Measurements from ENCODE around the gene DCC. TPM values are rescaled to one million over a fixed set of nuclear protein-coding genes. Genes with fewer than 3 reads are reported as not detected.

Gene DCC
- polyA plus RNA-seq, 4 donors: 9.6 to 35.6 (median 10.8) TPM

- DNase-seq (ENCODE audit: low read depth in 4 of 4, low spot score in 3 of 4): no peak
These were observed 630.7 kb downstream of the DCC start for GRCh38 chr18:52970686-52971085.

DNA sequence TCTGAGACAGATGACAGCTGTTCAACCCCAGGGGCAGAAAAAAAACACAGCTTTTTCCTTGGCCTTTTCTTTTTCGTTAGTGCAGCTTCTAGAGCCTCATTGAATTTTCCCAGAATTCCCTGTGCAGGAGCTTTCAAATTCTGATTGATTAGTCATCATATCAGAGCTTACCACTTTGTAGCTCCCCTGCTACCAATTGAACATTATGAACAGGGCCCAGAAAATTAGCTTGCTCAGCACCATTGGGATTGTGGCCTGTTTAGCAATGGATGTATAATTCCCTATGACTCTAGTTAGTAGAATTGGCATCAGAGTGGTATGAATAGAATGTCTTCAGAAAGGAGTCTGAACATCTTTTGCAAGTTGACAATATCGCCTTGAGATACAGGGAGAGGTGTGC, 631.1 kb downstream of the DCC start:
- DNase-seq (ENCODE audit: low read depth in 4 of 4, low spot score in 3 of 4): no peak

DNA sequence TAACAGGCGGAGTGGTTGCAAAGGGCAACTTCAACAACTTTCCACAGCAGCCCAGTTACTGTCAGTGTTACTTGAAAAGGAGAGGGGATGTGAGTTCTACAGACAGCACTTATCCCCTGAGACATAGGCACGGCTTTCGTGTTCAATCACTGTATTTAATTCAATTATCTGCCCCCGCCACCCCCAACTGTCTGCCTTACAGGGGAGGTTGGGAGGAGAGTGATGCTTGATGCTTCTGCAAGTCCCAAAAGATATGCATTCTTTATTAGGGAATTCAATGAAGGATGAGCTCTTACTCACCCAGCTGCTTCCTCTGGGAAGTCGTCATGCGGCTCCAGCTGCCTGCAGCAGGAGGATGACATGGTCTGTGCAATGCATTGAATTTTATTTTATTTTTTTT, 639.9 kb downstream of the DCC start:
- no peak for DNase-seq (ENCODE audit: low read depth in 4 of 4, low spot score in 3 of 4)

- no peak for DNase-seq (ENCODE audit: low read depth in 4 of 4, low spot score in 3 of 4)
These were observed 651.2 kb downstream of the DCC start for GRCh38 chr18:52991246-52991645.

- no peak for DNase-seq (ENCODE audit: low read depth in 4 of 4, low spot score in 3 of 4)
These were observed 652.0 kb downstream of the DCC start for GRCh38 chr18:52992041-52992440.

DNA sequence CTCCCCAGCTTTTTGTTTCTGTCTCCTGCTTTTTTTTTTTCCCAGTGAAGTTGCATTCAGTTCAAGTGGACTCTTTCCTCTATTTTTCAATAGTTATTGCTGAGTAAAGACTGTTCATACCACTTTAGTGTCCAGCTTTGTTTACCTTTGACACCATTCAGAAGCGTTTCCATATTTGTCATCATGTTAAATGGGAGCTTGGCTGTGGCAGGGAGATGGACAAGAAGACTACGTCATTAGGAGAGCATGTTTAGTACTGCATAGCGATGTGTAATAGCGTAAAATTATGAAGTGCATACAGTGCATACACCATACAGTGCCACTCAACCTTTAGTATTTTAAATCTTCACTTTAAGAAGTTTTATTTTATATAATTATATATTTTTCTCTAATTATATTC, 655.9 kb downstream of the DCC start:
- no peak for DNase-seq (ENCODE audit: low read depth in 4 of 4, low spot score in 3 of 4)

DNA sequence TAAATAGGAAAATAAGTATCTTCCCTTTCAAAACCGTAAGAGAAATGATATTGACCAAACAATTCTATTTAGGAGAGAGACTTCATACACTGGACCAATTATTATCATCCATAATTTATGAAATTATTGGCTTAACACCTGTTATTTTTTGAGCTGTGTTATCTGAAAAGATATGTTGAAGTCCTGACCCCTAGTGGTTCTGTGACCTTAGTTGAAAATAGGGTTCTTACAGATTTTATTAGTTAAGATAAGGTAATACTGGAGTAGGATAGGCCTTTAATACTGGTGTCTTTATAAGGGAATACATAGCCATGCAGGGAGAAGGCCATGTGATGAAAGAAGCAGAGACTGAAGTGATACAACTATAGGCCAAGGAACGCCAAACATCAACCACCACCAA, 659.6 kb downstream of the DCC start:
- DNase-seq (ENCODE audit: low read depth in 4 of 4, low spot score in 3 of 4): no peak

DNA sequence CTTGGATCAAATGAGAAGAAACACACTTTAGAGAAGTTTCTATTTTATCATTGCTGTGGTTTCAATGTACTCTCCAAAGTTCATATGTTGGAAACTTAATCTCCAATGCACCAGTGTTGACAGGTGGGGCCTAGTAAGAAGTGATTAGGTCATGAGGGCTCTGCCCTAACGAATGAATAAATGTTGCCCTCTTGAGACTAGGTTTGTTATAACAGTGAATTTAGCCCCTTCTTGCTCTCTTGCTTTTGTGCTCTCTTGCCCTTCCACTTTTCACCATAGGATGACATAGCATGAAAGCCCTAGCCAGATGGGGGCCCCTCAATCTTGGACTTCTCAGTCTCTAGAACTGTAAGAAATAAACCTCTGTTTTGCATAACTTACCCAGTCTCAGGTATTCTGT, 664.8 kb downstream of the DCC start:
- no peak for DNase-seq (ENCODE audit: low read depth in 4 of 4, low spot score in 3 of 4)

DNA sequence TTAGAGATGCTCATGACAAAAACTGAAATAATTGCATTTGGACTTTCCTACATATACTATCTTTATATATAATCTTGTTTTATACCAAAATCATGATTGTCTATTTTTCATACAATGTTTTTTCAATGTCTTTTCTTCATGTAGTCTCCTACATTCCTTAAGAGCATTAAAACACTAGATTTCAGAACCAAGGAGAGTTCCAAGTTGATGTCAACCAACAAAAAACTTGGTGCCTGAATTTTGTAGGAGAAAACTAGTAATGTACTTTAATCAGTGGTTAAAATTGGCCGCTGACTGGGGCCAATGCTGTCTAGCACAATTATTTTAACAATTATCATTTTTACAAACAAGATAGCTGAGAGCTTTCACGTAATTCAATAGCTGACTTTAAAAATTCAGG, 678.8 kb downstream of the DCC start:
- no peak for DNase-seq (ENCODE audit: low read depth in 4 of 4, low spot score in 3 of 4)

DNA sequence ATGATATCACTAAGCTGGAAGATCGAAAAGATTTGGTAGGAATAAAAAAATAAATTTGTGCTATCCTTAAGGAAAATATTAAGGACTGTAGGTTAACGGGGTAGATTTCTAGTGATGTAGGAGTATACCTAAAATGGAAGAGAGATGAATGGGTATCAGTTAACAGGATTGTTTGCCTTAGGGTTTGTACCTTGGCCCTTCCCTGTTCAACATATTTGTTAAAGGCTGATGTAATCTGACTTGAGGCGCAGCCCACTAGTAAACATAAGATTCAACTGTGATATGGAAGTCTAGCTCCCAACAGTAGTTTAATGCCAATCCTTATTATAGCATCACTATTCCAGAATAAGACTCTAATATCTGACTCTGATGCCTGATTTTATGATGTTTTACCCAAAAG, 685.2 kb downstream of the DCC start:
- DNase-seq (ENCODE audit: low read depth in 4 of 4, low spot score in 3 of 4): no peak

DNA sequence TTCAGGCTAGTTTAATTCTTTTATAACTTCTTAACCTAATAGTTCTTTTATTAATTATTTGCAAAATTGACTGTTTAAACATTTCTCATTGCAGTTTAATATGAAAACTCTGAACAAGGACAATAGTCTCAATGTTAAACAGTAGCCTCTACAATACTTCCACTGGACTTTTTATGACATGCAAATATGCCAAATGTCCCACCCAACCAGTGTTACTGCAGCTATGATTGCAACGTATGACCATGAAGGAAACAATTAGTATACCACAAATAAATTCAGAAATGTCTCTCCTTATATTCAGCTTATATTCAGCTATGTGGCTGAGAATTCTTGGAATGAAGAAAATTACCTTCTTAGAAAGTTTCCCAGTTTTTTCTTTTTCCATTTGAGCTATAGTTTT, 688.6 kb downstream of the DCC start:
- no peak for DNase-seq (ENCODE audit: low read depth in 4 of 4, low spot score in 3 of 4)

- no peak for DNase-seq (ENCODE audit: low read depth in 4 of 4, low spot score in 3 of 4)
These were observed 693.1 kb downstream of the DCC start for GRCh38 chr18:53033128-53033527.

DNA sequence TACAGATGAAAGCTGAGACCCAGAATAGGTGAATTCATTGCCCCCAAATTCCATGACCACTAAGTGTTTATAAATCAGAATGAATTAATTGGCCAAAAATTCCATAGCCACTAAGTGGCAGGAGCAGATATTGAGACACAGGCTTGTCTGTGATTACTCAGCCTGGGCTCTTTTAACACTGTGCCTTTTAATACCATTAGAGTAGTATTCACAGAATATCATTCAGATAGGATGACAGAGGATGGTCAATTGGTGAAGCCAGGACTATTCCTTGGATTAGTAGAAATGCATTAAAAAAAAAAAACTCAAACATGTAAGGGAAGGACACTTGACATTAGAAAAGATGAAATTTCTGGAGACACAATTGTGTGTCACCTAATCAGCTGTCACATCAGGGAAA, 698.6 kb downstream of the DCC start:
- no peak for DNase-seq (ENCODE audit: low read depth in 4 of 4, low spot score in 3 of 4)

DNA sequence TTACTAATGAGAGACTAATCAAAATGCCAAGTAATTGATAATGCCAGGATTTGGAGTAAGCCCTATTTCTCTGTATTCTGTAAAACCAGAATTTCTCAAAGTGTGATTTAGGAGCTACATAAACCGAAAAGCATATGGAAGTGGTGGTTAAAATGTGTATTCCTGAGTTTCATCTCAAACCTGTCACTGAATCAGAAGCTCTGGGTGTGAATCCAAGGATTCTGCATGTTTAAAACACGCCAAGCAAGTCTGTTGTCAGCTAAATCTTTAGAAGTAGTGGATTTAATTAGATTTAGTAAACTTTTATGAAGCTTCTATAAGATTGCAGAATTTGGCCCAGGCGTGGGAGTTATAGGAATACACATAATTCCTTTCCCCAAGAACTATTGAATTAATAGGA, 700.3 kb downstream of the DCC start:
- DNase-seq (ENCODE audit: low read depth in 4 of 4, low spot score in 3 of 4): no peak

GRCh38 chr18:53056064-53056463, 716.1 kb downstream of the DCC start:
- no peak for DNase-seq (ENCODE audit: low read depth in 4 of 4, low spot score in 3 of 4)

- DNase-seq (ENCODE audit: low read depth in 4 of 4, low spot score in 3 of 4): no peak
These were observed 730.8 kb downstream of the DCC start for GRCh38 chr18:53070788-53071187.

DNA sequence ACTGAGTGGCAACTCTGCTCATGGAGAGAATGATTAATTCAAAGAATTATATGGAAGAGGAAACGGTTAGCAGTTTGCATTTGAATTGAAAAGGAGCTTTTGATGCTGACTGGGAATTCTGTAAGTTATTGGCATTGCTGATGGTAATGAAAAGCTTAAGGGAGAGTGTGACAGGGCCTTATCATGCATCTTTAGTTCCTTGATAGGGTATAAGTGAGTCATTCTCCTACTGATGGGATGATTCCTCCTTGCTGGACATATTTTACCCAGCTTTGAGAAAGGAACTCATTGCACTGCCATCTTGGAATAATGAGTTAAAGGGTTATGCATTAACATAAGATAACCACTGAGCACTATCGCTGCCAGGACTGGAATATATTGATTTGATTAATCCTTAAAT, 740.7 kb downstream of the DCC start:
- no peak for DNase-seq (ENCODE audit: low read depth in 4 of 4, low spot score in 3 of 4)

- DNase-seq (ENCODE audit: low read depth in 4 of 4, low spot score in 3 of 4): no peak
These were observed 753.6 kb downstream of the DCC start for GRCh38 chr18:53093636-53094035.

GRCh38 chr18:53101536-53102105, 761.6 kb downstream of the DCC start:
- no peak for DNase-seq (ENCODE audit: low read depth in 4 of 4, low spot score in 3 of 4)

DNA sequence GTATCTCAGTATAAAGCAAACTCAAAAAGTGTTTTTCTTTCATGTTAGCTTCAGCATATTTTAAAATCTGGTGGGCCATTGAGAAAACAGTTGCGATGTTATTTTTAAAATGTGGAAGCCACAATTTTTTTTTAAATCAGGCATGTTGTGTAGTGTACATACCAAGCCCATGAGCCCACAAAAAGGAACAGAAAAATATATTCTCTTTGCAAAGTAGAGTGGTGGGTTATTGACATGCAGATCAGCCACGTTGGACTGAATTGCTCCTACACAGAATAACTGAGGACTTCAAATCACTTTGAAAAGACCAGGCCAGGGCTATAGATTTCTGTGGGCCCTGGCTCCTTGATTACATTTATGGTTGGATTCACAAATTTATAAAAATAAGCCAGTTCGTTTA, 774.4 kb downstream of the DCC start:
- DNase-seq (ENCODE audit: low read depth in 4 of 4, low spot score in 3 of 4): no peak

GRCh38 chr18:53115876-53116585, 776.0 kb downstream of the DCC start:
- DNase-seq (ENCODE audit: low read depth in 4 of 4, low spot score in 3 of 4): no peak

GRCh38 chr18:53117851-53118250, 777.9 kb downstream of the DCC start:
- no peak for DNase-seq (ENCODE audit: low read depth in 4 of 4, low spot score in 3 of 4)

GRCh38 chr18:53126210-53126609, 786.2 kb downstream of the DCC start:
- no peak for DNase-seq (ENCODE audit: low read depth in 4 of 4, low spot score in 3 of 4)
